Activated CD8-positive, alpha-beta memory T cell treated with anti-CD3 and anti-CD28 coated beads for 1 hour (primary cell): ENCODE measurements around the gene PABPN1.

ENCODE experiments used
- DNase-seq, 2 donors: peaks; one replicate each; pipeline ENCODE4 v3.0.0-alpha.2; 2020; ENCODE audit warnings: low read depth in 1 of 2; ENCODE audit errors: extremely low read depth in 1 of 2

PABPN1 gene

DNA sequence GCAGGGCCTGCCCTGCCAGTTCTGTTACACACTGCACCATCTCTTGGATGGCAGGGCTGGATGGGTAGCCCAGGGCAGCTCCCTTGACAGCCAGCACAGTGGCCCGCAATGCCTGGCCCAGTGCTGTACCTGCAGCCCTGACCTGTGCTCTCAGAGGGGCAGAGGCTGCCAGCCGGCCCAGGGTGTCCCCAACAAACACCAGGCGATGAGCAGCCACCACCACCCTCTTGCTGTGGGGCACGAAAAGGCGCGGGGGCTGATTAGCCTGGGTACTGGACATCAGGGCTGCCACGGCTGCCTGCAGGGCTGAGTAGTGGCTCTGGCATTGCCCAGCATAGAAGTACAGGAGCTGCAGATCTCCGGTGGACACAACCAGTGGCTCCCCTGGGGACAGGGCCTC is 36.0 kb downstream of the PABPN1 start:
- no peak for DNase-seq

DNA sequence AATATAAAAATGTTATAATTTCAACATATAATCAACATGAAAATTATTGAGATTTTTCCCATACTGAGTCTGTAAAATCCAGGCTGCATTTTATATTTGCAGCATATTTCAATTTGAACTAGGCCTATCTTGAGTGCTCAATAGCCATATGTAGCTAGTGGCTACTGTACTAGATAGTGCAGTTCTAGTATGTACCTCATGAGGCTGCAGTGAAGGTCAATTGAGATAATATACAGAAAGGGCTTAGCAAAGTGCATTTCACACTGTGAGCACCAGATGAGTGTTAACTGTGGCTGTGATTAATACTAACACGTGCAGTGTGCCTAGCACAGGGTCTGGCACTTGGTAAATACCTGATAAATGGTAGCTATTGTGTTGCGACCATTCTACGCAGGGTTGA is 36.8 kb downstream of the PABPN1 start:
- DNase-seq = no peak

DNA sequence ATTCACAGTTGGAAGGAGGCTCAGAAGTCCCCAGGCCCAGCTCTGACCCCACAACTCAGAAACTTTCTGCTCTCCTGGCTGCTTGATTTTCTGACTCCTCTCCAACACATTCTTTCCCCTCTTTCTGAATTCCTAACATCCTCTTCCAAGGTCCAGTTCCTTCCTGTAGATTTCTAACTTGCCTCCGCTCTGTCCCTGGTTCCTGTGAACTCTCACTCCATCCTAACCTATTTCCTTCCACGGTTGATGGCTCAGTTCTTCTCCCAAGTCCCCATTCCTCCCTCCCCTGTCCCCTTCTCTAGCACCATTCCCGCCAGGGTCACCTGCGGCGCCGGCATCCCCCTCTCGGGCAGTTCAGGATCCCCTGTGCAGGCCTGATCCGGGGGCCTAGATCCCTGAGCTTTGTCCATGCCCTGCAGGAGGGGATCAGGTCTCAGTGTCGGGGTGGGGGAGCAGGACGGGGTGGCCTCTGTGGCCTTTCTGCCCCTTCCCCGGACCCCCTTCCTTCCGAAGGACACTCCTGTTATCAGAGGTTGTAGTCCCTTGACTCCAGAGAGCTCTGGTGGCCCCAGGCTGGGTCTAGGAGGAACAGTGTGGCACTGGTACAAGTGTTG is 37.4 kb downstream of the PABPN1 start:
- no peak for DNase-seq

DNA sequence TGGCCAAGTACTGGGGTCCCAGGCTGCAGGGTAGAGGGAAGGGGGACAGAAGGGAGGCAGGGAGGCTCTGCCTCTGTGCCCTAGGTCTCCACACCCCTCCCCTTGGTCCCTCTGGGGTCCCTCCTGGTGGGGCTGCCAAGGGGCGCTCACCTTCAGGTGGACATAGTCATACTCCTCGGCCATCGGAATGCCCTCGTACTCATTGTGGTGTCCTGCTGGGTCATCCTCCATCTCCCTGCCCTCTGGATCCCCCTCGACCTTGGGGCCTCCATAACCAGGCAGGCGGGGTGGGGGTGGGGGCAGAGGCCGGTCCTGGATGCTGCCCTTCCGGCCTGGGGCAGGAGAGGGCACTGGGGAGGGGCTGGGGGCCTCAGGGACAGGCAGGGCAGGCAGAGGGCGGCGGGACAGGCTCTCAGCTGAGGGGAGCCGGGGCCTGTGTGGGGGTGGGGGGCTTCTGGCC is 37.9 kb downstream of the PABPN1 start:
- DNase-seq = no peak

DNA sequence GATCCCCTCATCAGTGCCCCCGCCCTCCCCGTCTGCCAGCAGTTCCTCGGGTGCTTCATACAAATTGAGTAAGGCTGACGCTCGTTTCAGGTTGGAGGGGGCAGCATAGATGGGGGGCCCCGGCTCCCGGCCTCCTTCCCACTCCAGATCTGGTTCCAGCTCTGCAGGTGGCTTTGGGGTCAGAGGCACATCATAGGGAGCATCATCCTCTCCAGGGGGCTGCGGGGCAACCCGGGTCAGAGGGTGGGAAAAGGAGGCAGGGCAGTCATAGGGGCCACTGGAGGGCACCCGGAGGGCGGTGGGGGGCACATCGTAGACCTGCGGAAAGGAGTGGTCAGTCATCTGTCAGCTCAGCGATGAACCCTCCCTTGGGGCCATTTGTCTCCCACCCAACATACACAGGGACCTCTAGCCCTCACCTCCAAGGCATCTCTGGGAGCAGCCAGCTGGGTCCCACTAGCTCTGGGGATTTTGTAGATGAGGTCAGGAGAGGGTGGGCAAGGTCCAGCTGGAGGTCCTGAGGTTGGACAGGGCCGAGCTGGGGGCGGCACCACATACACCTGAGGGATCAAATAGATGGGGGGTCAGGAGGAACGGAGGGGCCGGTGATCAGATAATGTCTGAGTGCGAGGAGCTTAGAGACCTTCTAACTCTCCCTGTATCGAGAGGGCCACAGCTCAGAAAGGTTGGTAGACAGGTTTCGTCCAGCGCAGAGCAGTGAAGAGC is 38.6 kb downstream of the PABPN1 start:
- DNase-seq = no peak

DNA sequence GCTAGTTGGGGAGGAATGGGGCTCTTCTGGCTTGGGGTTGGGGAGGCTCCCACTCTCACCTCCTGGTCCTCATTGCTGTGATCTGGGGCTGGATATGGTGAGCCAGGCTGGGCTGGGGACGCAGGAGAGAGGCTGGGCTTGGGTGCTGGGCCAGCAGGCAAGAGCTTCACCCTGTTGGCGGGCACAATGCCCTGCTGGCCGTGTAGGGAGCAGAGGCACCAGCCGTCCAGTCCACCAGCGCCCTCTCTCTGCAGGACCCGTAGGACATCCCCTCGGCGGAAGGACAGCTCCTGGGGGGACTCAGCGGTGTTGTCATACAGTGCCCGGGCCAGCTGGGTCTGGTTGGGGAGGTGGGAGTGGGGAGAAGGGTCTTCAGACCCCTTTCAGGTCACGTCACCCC is 39.2 kb downstream of the PABPN1 start:
- no peak for DNase-seq

DNA sequence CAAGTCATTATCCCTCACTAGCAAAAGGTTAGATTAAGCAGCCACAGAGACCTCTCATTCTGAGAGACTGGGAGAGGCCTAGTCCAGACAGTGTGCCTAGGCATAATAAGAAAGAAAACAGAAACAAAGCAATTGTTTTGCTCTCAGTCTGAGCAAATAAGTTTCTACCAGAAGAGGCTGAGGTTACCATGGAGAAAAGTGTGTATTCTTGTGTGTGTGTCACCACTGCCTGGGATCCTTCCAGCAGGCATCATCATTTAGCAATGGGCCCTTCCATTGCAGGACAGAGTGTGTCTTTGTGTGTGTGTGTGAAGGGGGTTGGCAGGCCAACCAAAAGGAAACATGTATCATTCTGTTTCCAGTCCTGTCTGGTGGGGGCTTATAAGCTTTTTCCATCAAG is 40.1 kb downstream of the PABPN1 start:
- DNase-seq = no peak

DNA sequence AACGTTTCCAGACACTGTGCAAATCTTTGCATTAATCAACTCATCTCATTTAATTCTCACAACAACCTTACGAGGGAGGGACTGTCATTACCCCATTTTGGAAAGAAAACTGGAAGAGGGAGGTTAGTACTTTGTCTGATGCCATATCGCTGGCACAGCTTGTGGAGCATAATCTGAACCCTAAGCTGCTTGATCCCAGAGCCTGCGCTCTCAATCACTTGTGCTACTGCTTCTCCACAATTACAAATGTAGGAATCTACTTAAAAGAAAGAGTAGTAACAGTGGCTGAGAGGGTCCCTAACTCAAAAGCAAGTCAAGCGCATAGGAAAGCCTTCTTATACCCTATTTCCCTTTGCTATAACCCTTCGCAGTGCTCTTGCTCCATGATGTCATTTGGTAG is 40.5 kb downstream of the PABPN1 start:
- DNase-seq = no peak

DNA sequence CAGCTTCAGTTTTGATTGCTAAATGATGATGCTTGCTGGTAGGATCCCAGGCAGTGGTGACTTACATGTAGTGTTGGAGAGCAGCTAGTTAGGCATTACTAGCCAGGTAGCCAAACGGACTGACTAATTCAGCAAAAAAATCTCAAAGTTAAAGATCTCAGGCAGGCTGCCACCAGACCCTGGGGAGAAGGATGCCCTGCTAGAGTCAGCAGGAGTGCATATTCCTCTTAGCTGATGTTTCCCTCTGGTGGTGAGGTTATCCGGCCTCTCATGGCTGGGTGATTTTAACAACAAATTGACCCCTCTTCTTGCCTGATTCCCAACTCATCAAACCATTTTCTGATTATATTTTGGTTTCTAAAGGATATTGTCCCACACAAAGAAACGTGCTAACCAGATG is 40.9 kb downstream of the PABPN1 start:
- no peak for DNase-seq

DNA sequence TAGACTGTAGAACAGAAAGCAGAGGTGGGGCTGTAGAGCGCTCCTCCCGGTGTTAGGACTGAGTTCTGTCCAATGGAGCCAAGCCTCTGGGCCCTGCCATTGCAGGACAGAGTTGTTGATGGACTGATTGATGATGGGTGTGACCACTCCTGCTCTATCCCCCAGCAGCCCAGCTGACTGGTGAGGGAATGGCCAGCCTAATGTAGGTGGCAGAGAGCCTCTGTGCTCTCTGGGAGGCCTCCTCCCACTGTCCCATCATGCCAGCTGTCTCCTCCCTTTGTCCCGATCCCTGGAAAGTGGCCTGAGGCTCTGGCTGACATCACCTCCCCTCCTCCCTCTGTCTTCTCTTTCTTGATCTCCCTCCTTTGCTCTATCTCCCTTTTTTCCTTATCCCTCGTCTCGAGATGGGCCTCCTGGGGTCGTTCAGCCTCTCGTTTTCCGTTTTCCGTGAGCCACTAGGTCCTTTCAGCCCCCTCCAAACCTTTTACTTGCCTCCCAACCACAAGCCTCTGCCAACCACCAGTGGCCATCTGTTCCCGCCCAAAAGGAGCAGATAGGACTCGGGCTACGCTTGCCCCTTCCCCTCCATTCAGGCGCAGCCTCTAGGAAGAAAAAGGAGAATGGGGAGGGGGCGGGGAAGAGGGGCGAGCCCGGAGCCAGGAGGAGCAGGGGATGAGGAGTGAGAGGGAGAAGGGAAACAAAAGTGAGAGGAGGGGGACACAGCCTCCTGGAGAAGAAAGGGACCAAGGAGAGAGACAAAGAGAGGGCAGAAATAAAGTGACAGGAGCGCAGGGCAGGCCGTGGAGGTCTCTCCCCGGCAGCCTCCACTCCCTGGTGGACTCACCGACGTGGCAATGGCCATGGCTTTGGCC is 43.1 kb downstream of the PABPN1 start:
- DNase-seq = no peak

DNA sequence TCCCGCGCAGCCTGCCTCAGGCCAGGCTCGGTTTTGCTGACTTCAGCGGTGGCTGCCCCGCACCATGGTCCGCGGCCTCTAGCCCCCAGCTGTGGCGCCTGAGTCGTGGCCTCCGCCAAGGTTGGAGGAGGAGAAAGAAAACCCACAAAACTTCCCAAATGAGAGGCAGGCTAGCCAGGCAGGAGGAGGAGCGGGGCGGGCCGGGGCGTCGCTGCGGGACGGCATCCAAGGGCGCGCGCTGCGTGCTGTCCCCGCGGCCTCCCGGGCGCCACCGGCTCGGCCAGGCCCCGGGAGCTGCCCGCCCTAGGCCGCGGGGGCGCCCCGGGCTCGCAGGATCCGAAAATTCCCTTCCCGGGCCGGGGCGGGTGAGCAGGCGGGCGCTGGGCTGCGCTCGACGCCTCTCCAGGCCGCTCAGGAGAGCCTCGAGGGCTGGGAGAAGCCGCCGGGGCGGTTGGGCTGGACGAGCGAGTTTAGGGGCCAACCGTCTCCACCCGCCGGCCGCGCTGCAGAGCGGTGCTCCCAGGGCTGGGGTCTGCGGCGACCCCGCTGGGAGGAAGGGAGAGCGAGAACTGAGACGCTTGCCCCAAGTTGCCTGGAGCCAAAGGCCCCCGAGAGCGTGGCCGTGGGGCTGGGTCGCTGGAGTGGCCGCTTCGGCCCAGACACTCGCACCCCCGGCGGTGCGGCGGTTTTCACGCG is 43.9 kb downstream of the PABPN1 start, which contains the start of gene EFS:
EFS (minus strand) TSS at position 137 of the 696 bp plus-strand sequence. CDS start 147 bp downstream, outside the sequence.
- DNase-seq = no peak

DNA sequence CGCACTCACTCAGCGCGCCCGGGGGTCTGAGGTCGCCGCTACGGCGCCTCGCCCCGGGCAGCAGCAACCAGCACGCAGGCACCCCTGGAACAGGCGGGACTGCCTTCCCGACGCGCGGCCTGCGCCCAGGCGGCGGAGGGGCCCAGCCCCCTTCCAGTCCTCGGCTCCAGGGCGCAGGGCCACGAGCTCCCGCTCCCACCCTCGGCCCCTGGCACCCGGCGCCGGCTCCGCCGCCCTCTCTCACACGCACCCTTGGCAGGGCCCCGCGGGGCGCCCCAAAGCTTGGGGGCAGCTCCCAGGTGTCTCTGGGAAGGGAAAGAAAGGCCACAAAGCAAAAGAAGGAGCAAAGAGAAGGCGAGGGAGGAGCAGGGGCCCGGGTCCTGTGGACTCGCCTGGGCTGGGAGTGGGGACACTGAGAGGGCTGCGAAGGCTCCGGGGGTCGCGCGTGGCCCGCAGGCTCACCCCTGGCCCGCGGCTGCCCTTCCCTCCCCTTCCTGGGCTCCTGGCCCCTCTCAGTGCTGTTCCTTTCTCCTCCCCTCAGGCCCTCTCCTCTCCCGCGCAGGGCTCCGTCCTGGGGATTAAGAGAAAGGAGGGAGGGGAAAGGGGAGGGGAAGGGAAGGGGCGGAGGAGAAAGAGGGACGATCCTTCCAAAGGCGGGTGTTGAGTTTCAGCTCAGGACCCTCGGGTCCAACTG is 44.6 kb downstream of the PABPN1 start:
- DNase-seq = no peak

DNA sequence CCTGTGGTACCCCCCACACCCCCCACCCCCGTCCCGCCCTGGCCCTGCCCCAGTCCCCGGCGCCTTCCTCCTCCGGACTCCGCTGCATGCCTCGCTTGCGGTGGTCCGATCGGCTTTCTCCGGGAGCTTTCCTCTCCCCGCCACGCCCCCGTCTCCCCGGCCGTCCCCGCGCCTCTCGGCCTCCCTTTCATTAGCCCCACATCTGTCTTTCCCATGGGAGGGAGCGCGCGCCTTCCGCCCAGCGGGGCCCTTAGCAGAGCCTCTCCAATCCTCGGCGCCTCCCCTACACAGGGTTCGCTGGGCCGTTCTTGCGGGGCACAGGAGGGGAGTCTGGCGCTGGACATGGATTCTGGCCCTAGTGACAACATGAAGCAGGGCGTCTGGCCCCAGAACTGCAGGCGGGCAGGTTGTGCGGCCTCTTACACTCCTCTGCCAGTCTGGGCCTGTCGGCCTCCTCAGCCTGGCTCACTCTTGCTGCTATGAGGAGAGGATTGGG is 45.2 kb downstream of the PABPN1 start:
- DNase-seq = no peak

DNA sequence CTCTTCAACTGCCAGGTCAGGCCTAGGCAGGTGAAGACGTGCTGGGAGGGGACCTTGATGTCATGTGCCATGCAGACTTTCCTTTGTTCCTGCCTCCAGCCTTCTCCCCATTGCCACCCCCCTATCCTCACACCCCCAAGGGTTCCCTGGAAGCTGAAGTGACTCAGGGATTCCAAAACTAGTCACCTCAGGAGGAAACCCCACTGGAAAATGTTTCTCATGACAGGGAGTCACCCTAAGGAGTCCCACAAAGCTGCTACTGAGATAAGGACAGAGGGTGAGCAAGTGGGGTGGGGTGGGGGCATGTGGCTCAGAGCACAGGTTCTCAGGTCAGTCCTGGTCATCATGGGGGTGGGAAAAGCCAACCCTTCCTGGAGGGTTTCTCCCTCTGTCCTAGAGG is 49.0 kb downstream of the PABPN1 start:
- no peak for DNase-seq

DNA sequence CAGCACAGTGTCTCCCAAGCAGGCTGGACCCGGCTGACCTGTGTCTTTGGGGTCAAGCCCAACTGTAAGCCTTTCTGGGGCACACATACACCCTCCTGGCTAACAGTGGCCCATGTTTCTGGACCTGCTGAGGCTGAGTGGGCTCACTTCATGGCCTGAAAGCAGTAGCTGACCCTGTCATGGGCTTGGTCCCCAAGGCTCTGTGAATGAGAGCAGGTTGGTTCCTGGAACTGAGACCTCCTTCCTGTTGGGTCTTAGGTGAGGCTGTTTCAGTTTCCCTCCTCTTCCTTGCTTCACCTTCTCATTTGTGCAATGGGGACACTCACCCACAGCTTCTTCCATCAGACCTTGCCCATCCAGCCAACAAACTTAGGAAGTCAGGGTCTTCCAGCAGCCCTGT is 50.6 kb downstream of the PABPN1 start:
- no peak for DNase-seq

DNA sequence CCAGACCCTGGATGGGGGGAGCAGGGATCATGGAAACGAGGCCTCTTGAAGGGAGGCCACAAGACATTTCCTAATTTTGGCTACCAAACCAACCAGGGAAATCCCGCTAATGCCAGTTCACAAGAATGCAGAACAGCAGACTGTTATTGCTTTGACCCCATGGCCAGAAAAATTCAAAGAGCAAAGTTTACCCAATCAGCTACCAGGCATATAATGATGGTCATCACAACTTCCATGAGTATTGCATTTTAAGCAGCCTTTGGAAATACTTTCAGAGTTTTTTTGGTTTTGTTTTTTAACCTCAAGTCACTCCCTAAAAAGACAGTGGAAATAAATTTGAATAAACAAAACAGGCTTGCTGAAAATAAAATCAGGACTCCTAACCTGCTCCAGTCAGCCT is 51.3 kb downstream of the PABPN1 start, which contains the start of gene IL25:
IL25 (plus strand) TSS at position 301 of the 400 bp plus-strand sequence.
- DNase-seq = no peak

DNA sequence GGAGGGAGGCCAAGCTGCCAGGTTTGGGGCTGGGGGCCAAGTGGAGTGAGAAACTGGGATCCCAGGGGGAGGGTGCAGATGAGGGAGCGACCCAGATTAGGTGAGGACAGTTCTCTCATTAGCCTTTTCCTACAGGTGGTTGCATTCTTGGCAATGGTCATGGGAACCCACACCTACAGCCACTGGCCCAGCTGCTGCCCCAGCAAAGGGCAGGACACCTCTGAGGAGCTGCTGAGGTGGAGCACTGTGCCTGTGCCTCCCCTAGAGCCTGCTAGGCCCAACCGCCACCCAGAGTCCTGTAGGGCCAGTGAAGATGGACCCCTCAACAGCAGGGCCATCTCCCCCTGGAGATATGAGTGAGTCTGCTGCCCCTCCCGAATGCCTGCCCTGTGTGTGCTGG is 51.8 kb downstream of the PABPN1 start:
- no peak for DNase-seq
